ENCODE results near the gene PACC1.
"Not testable (repeated sequence)": the region's sequence is repeated elsewhere in the genome, so short reads cannot be mapped to it uniquely, and the experiment has no call there.

Gene PACC1

DNA sequence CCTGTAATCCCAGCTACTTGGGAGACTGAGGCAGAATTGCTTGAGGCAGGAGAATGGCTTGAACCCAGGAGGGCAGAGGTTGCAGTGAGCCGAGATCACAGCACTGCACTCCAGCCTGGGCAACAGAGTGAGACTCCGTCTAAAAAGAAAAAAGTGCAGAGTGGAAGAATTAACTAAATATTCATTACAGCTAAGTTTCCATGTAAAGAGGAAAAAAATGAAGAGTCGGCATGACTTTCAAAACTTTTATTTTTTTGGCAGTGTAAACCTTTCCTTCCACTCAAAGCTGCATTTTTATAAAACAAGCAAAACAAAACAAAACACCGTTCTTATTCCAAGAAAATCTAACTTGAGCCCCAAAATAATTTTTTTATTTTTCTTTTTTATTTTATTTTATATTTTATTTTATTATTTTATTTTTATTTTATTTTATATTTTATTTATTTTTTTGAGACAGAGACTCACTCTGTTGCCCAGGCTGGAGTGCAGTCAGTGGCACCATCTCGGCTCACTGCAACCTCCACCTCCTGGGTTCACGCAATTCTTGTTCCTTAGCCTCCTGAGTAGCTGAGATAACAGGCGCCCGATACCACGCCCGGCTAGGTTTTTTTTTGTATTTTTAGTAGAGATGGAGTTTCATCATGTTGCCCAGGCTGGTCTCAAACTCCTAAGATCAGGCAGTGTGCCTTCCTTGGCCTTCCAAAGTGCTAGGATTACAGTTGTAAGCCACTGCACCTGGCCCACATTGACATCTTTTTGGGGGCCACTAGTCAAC is 62.9 kb downstream of the PACC1 start:
- Histone ChIP-seq H3K36me3 (ENCODE audit: control insufficient read depth, insufficient read depth, low read length) (peaks cover 2% of the 10 kb centered on the region), H3K27me3 (ENCODE audit: control insufficient read depth, insufficient read depth, low read length) (no peaks in the 10 kb centered on the region), H3K9me3 (ENCODE audit: control insufficient read depth, insufficient read depth, low read length) (no peaks in the 10 kb centered on the region), H3K9ac (ENCODE audit: low read depth, low read length) (no peak overlapping the region), H3K4me3 (ENCODE audit: low read depth, low read length) (no peak overlapping the region), H3K4me1 (ENCODE audit: control insufficient read depth, insufficient read depth, low read length) (no peaks in the 10 kb centered on the region)

DNA sequence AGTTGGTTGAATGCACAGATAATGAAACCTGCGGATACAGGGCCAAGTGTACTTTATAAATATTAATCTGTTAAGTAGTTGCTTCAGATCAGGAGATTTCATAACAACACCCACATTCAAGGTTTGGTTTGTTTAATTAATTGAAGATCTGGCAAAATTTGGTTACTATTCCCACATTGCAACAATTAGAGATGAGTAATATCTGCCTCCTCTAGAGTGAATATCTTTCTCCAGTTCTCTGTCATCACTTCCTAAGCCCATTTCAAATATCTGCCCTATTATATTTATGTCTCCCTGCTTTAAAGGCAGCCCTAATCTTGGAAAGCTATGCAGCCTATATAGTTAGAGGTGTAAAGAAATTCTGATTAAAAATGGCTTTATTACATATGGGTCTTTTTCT is 68.1 kb downstream of the PACC1 start:
- Histone ChIP-seq H3K36me3 (ENCODE audit: control insufficient read depth, insufficient read depth, low read length) (no peaks in the 10 kb centered on the region), H3K4me1 (ENCODE audit: control insufficient read depth, insufficient read depth, low read length) (no peaks in the 10 kb centered on the region), H3K27me3 (ENCODE audit: control insufficient read depth, insufficient read depth, low read length) (no peaks in the 10 kb centered on the region), H3K9me3 (ENCODE audit: control insufficient read depth, insufficient read depth, low read length) (no peaks in the 10 kb centered on the region), H3K4me3 (ENCODE audit: low read depth, low read length) (no peak overlapping the region), H3K9ac (ENCODE audit: low read depth, low read length) (no peak overlapping the region)

DNA sequence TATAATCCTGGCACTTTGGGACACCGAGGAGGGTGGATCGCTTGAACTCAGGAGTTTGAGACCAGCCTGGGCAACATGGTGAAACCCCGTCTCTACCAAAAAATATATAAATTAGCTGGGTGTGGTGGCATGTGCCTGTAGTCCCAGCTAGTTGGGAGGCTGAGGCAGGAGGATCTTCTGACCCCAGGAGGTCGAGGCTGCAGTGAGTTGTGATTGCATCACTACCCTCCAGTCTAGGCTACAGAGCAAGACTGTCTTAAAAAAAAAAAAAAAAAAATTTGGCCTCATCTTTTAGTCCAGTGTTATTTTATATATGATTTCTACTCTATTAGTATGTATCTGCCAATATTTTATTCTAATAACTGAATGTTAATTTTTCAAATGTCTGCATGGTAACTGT is 69.8 kb downstream of the PACC1 start:
- Histone ChIP-seq H3K9me3 (ENCODE audit: control insufficient read depth, insufficient read depth, low read length) (no peaks in the 10 kb centered on the region), H3K9ac (ENCODE audit: low read depth, low read length) (no peak overlapping the region), H3K4me1 (ENCODE audit: control insufficient read depth, insufficient read depth, low read length) (no peaks in the 10 kb centered on the region), H3K27me3 (ENCODE audit: control insufficient read depth, insufficient read depth, low read length) (no peaks in the 10 kb centered on the region), H3K4me3 (ENCODE audit: low read depth, low read length) (no peak overlapping the region), H3K36me3 (ENCODE audit: control insufficient read depth, insufficient read depth, low read length) (no peaks in the 10 kb centered on the region)

DNA sequence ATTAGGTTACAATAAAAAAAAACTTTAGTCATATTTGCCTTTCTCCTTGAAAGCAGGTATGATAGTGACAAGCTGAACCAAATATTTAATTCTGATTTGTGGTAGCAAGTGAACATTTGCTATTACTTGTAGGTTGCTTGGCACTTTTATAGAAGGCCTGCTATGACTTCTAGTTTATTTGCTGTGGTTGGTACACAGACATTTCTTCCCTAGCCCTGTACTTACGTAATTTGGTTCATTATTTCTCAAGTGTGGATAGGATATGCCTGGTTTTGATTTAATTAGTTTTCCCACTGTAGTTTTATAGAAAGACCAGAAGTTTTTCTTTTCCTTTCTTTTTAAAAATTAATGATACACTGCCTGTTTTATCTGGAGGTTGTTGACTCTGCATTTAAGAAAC is 73.6 kb downstream of the PACC1 start:
- Histone ChIP-seq H3K9me3 (ENCODE audit: control insufficient read depth, insufficient read depth, low read length) (no peaks in the 10 kb centered on the region), H3K27me3 (ENCODE audit: control insufficient read depth, insufficient read depth, low read length) (no peaks in the 10 kb centered on the region), H3K4me3 (ENCODE audit: low read depth, low read length) (no peak overlapping the region), H3K9ac (ENCODE audit: low read depth, low read length) (no peak overlapping the region), H3K36me3 (ENCODE audit: control insufficient read depth, insufficient read depth, low read length) (no peaks in the 10 kb centered on the region), H3K4me1 (ENCODE audit: control insufficient read depth, insufficient read depth, low read length) (no peaks in the 10 kb centered on the region)

DNA sequence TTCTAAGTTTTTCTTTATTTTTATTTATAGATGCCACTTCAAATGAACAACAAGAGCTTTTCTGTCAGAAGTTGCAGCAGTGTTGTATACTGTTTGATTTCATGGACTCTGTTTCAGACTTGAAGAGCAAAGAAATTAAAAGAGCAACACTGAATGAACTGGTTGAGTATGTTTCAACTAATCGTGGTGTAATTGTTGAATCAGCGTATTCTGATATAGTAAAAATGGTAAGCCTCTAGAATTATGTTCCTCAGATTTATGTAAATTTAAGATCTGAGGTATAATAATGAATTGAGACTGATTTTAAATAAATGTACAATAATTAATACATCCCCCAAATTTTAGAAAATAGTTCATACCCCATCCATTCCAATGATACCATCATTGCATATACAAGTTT is 85.6 kb downstream of the PACC1 start:
- H3K27me3 ChIP-seq (ENCODE audit: control insufficient read depth, insufficient read depth, low read length): no peaks in the 10 kb centered on the region
- no peak overlapping the region for H3K4me3 ChIP-seq (ENCODE audit: low read depth, low read length)
- H3K36me3 ChIP-seq (ENCODE audit: control insufficient read depth, insufficient read depth, low read length): no peaks in the 10 kb centered on the region

DNA sequence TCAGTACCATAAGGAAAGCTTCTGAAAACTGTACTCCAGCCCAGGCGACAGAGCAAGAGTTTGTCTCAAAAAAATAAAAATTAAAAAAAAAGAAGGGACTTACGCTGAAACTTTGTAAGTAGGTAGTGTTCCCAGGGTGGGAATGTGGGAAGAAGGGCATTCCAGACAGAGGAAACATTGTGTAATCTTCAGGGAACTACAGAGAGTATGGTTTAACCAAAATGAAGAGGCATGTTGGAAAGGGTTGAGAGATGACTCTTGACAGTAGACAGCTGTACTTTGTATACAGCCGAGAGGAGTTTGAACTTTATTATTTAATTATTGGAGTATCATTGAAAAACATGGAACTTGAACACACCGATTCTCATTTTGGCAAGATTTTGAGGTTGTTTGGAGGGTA is 86.4 kb downstream of the PACC1 start:
- no peak overlapping the region for H3K4me3 ChIP-seq (ENCODE audit: low read depth, low read length)
- H3K9me3 ChIP-seq (ENCODE audit: control insufficient read depth, insufficient read depth, low read length): no peaks in the 10 kb centered on the region
- H3K36me3 ChIP-seq (ENCODE audit: control insufficient read depth, insufficient read depth, low read length): no peaks in the 10 kb centered on the region

More for the DNA sequence above, 85.6 kb downstream of the PACC1 start:
- H3K9me3 ChIP-seq (ENCODE audit: control insufficient read depth, insufficient read depth, low read length): no peaks in the 10 kb centered on the region
- H3K9ac ChIP-seq (ENCODE audit: low read depth, low read length): no peak overlapping the region
- no peaks in the 10 kb centered on the region for H3K4me1 ChIP-seq (ENCODE audit: control insufficient read depth, insufficient read depth, low read length)

DNA sequence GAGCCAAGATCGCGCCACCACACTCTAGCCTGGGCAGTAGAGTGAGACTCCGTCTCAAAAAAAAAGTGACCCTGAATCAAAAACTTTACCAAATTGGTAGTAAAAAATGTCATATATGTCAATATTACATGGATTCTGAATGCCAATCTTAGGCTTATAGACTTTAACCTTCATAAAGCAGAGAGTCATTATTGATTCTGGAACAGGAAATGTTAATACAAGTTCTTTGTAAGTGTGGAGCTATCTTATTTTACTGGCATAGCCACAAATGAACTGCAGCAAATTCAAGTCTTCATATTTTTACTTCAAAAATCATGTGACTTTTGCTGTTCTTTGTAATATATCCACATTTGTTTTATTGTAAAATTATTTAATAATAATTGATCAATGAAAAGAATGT is 88.1 kb downstream of the PACC1 start:
- Histone ChIP-seq H3K4me3 (ENCODE audit: low read depth, low read length) (no peak overlapping the region), H3K27me3 (ENCODE audit: control insufficient read depth, insufficient read depth, low read length) (no peaks in the 10 kb centered on the region)

More for the DNA sequence above, 86.4 kb downstream of the PACC1 start:
- H3K9ac ChIP-seq (ENCODE audit: low read depth, low read length): no peak overlapping the region
- H3K4me1 ChIP-seq (ENCODE audit: control insufficient read depth, insufficient read depth, low read length): no peaks in the 10 kb centered on the region
- H3K27me3 ChIP-seq (ENCODE audit: control insufficient read depth, insufficient read depth, low read length): no peaks in the 10 kb centered on the region

DNA sequence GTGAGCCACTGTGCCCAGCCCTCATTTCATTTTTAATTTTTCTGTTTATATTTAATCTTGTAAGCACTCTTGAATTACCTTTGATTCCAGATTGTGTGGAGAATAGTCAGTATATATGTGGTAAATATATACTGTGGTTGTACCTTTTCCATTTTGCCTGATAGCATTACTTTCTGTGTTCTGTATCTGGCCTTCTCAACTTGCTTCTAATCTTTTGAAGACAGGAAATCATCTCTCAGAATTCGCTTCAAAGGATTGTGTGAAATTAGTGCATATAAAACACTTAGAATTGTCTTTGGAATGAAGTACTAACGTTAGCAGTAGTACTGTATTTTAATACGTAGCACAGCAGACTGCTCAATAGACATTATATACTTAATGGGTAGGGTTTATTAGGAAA is 91.6 kb downstream of the PACC1 start:
- H3K9ac ChIP-seq (ENCODE audit: low read depth, low read length): no peak overlapping the region
- no peak overlapping the region for H3K4me3 ChIP-seq (ENCODE audit: low read depth, low read length)
- no peaks in the 10 kb centered on the region for H3K36me3 ChIP-seq (ENCODE audit: control insufficient read depth, insufficient read depth, low read length)
- no peaks in the 10 kb centered on the region for H3K4me1 ChIP-seq (ENCODE audit: control insufficient read depth, insufficient read depth, low read length)
- H3K27me3 ChIP-seq (ENCODE audit: control insufficient read depth, insufficient read depth, low read length): no peaks in the 10 kb centered on the region
- H3K9me3 ChIP-seq (ENCODE audit: control insufficient read depth, insufficient read depth, low read length): no peaks in the 10 kb centered on the region

More for the DNA sequence above, 88.1 kb downstream of the PACC1 start:
- no peaks in the 10 kb centered on the region for H3K36me3 ChIP-seq (ENCODE audit: control insufficient read depth, insufficient read depth, low read length)
- no peaks in the 10 kb centered on the region for H3K4me1 ChIP-seq (ENCODE audit: control insufficient read depth, insufficient read depth, low read length)
- H3K9me3 ChIP-seq (ENCODE audit: control insufficient read depth, insufficient read depth, low read length): no peaks in the 10 kb centered on the region
- no peak overlapping the region for H3K9ac ChIP-seq (ENCODE audit: low read depth, low read length)

DNA sequence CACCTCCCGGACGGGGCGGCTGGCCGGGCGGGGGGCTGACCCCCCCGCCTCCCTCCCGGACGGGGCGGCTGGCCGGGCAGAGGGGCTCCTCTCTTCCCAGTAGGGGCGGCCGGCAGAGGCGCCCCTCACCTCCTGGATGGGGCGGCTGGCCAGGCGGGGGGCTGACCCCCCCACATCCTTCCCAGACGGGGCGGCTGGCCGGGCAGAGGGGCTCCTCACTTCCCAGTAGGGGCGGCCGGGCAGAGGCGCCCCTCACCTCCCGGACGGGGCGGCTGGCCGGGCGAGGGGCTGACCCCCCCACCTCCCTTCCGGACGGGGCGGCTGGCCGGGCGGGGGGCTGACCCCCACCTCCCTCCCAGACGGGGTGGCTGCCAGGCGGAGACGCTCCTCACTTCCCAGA is 93.7 kb downstream of the PACC1 start:
- not testable (repeated sequence) for H3K4me1 ChIP-seq (ENCODE audit: control insufficient read depth, insufficient read depth, low read length); H3K9ac ChIP-seq (ENCODE audit: low read depth, low read length); H3K27me3 ChIP-seq (ENCODE audit: control insufficient read depth, insufficient read depth, low read length); H3K9me3 ChIP-seq (ENCODE audit: control insufficient read depth, insufficient read depth, low read length); H3K36me3 ChIP-seq (ENCODE audit: control insufficient read depth, insufficient read depth, low read length); H3K4me3 ChIP-seq (ENCODE audit: low read depth, low read length)

DNA sequence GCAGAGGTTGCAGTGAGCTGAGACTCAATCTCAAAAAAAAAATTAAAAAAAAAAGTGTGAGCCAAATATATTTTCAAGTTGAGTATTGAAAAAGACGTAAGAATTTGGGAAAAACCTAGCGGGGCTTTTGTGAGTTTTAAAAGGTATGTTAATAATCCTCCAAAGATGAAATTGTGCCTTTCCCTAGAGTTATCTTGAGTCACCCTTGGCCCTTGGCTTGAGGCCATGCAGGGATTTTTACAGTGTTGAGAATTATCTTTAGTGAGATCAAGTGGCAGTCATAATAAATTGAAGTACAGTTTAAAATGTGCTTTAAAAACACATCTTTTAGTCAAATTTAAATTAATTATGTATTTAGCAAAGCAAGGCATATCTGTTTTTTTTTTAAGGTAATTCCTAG is 96.8 kb downstream of the PACC1 start:
- Histone ChIP-seq H3K9ac (ENCODE audit: low read depth, low read length) (no peak overlapping the region), H3K36me3 (ENCODE audit: control insufficient read depth, insufficient read depth, low read length) (no peaks in the 10 kb centered on the region), H3K4me3 (ENCODE audit: low read depth, low read length) (no peak overlapping the region), H3K9me3 (ENCODE audit: control insufficient read depth, insufficient read depth, low read length) (no peaks in the 10 kb centered on the region), H3K4me1 (ENCODE audit: control insufficient read depth, insufficient read depth, low read length) (no peaks in the 10 kb centered on the region), H3K27me3 (ENCODE audit: control insufficient read depth, insufficient read depth, low read length) (no peaks in the 10 kb centered on the region)

DNA sequence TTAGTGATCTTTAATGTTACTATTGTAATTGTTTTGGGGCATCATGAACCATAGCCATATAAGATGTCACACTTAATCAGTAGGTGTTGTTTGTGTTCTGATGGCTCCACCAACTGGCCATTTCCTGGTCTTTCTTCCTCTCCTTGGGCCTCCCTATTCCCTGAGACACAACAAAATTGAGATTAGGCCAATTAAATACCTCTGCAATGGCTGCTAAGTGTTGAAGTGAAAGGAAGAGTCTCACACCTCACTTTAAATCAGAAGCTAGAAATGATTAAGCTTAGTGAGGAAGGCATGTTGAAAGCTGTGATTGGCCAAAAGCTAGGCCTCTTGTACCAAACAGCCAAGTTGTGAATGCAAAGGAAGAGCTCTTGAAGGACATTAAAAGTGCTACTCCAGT is 98.8 kb downstream of the PACC1 start:
- no peaks in the 10 kb centered on the region for H3K4me1 ChIP-seq (ENCODE audit: control insufficient read depth, insufficient read depth, low read length)
- no peak overlapping the region for H3K9ac ChIP-seq (ENCODE audit: low read depth, low read length)
- H3K27me3 ChIP-seq (ENCODE audit: control insufficient read depth, insufficient read depth, low read length): no peaks in the 10 kb centered on the region
- H3K36me3 ChIP-seq (ENCODE audit: control insufficient read depth, insufficient read depth, low read length): no peaks in the 10 kb centered on the region
- H3K4me3 ChIP-seq (ENCODE audit: low read depth, low read length): no peak overlapping the region
- no peaks in the 10 kb centered on the region for H3K9me3 ChIP-seq (ENCODE audit: control insufficient read depth, insufficient read depth, low read length)

DNA sequence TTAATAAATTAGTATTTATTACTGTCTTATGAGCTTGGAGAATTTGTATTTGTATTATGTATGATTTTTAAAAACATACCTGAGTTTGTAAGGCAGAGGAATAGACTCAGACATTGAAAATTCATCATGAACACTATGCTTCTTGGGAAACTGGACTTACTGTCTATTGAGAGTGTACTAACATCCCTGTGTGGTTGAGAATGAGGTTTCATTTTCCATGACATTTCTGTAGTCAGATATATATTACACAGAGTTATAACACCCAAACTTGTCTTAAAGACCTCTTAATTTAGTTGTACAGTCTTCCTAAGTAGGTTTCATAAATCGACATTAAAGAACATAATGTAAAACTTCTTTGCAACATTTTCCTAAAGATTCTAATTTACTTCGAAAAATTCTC is 99.5 kb downstream of the PACC1 start:
- no peaks in the 10 kb centered on the region for H3K9me3 ChIP-seq (ENCODE audit: control insufficient read depth, insufficient read depth, low read length)
- no peaks in the 10 kb centered on the region for H3K27me3 ChIP-seq (ENCODE audit: control insufficient read depth, insufficient read depth, low read length)
- H3K36me3 ChIP-seq (ENCODE audit: control insufficient read depth, insufficient read depth, low read length): no peaks in the 10 kb centered on the region
- no peak overlapping the region for H3K4me3 ChIP-seq (ENCODE audit: low read depth, low read length)
- peaks cover 1% of the 10 kb centered on the region for H3K4me1 ChIP-seq (ENCODE audit: control insufficient read depth, insufficient read depth, low read length)
- no peak overlapping the region for H3K9ac ChIP-seq (ENCODE audit: low read depth, low read length)
